CD4-positive, alpha-beta T cell treated with Interferon alpha-2 for 1 hour (primary cell): ENCODE results near the gene MT1M.

ENCODE experiments used
- DNase-seq, 2 donors: peaks; one replicate each; pipeline ENCODE4 v3.0.0-alpha.2; 2020 to 2022

Gene MT1M

GRCh38 chr16:56629531-56629930, 2.9 kb upstream of the MT1M start:
- no peak for DNase-seq

- no peak for DNase-seq
Measured at GRCh38 chr16:56630134-56630533, 2.3 kb upstream of the MT1M start.

GRCh38 chr16:56631197-56631596, 1.3 kb upstream of the MT1M start:
- no peak for DNase-seq

- DNase-seq = no peak
Measured at GRCh38 chr16:56631832-56632155, 665 bp upstream of the MT1M start.

- no peak for DNase-seq
Measured at GRCh38 chr16:56632848-56633365, 448 bp downstream of the MT1M start.

- no peak for DNase-seq
Measured at GRCh38 chr16:56633535-56633934, 1.1 kb downstream of the MT1M start.

GRCh38 chr16:56634715-56635440, 2.4 kb downstream of the MT1M start:
- DNase-seq = no peak

GRCh38 chr16:56635441-56635967, 3.0 kb downstream of the MT1M start:
- DNase-seq = no peak

GRCh38 chr16:56636616-56637413, 4.4 kb downstream of the MT1M start:
- DNase-seq = no peak

- DNase-seq = no peak
Measured at GRCh38 chr16:56637814-56638750, 5.6 kb downstream of the MT1M start, which contains the start of gene MT1A. MT1A (plus strand) TSS chr16:56638666; CDS start chr16:56638739, 73 bp downstream.

GRCh38 chr16:56639045-56639444, 6.6 kb downstream of the MT1M start:
- no peak for DNase-seq

GRCh38 chr16:56640076-56640475, 7.6 kb downstream of the MT1M start:
- DNase-seq = no peak

GRCh38 chr16:56641166-56641565, 8.7 kb downstream of the MT1M start:
- DNase-seq = no peak

GRCh38 chr16:56643080-56643778, 10.8 kb downstream of the MT1M start:
- DNase-seq = peak; percentile 74 to 84

- DNase-seq = no peak
Measured at GRCh38 chr16:56643833-56644232, 11.4 kb downstream of the MT1M start.

- DNase-seq = no peak
Measured at GRCh38 chr16:56645311-56645710, 12.9 kb downstream of the MT1M start.

- no peak for DNase-seq
Measured at GRCh38 chr16:56645838-56646237, 13.4 kb downstream of the MT1M start.

- DNase-seq = no peak
Measured at GRCh38 chr16:56647641-56648431, 15.4 kb downstream of the MT1M start.

GRCh38 chr16:56649271-56649670, 16.8 kb downstream of the MT1M start:
- no peak for DNase-seq

- no peak for DNase-seq
Measured at GRCh38 chr16:56649820-56650219, 17.4 kb downstream of the MT1M start.

- no peak for DNase-seq
Measured at GRCh38 chr16:56651586-56651985, 19.1 kb downstream of the MT1M start, which contains the start of gene MT1B. MT1B (plus strand) TSS chr16:56651886; CDS start chr16:56651954, 68 bp downstream.
